Mammary epithelial cell (primary cell): ENCODE measurements around the gene CEP44.

Experiments used
- EZH2 ChIP-seq: IDR thresholded peaks from 2 replicates; pipeline ENCODE4 v1.6.1; 2012; ENCODE audit warnings: low read length, inconsistent platforms, borderline replicate concordance
- TF ChIP-seq, protein P1 (sequence below), 2 donors: IDR thresholded peaks in 1 of 2; conservative IDR thresholded peaks in 1 of 2; 2 replicates each; pipeline ENCODE4 v1.5.1; 2011 to 2012; ENCODE audit warnings: inconsistent platforms in 2 of 2, low read length in 2 of 2, mild to moderate bottlenecking in 2 of 2, control low read depth in 1 of 2, low read depth in 1 of 2; ENCODE audit not compliant: insufficient read depth in 1 of 2; ENCODE audit errors: extremely low read depth in 1 of 2

DNA sequence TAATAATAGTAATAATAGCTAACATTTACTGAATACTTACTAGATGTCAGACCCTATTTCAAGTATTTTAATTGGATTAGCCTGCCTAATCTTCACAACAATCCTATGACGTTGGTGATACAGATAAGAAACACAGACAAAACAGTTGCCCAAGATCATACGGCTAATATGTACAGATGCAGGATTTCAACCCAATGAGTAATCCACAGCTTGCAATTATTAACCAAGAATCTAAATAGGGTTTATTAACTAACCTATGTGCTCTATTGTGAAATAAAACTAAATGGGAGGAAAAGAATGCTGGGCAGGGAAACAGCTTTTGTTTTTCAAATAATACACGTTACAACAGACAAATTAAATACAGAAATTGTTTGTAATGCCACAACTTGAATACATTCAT is 23.6 kb upstream of the CEP44 start:
- TF ChIP-seq, protein P1, sequence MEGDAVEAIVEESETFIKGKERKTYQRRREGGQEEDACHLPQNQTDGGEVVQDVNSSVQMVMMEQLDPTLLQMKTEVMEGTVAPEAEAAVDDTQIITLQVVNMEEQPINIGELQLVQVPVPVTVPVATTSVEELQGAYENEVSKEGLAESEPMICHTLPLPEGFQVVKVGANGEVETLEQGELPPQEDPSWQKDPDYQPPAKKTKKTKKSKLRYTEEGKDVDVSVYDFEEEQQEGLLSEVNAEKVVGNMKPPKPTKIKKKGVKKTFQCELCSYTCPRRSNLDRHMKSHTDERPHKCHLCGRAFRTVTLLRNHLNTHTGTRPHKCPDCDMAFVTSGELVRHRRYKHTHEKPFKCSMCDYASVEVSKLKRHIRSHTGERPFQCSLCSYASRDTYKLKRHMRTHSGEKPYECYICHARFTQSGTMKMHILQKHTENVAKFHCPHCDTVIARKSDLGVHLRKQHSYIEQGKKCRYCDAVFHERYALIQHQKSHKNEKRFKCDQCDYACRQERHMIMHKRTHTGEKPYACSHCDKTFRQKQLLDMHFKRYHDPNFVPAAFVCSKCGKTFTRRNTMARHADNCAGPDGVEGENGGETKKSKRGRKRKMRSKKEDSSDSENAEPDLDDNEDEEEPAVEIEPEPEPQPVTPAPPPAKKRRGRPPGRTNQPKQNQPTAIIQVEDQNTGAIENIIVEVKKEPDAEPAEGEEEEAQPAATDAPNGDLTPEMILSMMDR (conservative IDR thresholded peaks at IDR 0.05 in 1 of 2, IDR thresholded peaks at IDR 0.05 in 1 of 2; ENCODE audit: extremely low read depth in 1 of 2, insufficient read depth in 1 of 2, low read depth in 1 of 2, low read length in 2 of 2) = no peak
- TF ChIP-seq EZH2 = no peak
